ENCODE results near the gene CRYBB2.

DNA sequence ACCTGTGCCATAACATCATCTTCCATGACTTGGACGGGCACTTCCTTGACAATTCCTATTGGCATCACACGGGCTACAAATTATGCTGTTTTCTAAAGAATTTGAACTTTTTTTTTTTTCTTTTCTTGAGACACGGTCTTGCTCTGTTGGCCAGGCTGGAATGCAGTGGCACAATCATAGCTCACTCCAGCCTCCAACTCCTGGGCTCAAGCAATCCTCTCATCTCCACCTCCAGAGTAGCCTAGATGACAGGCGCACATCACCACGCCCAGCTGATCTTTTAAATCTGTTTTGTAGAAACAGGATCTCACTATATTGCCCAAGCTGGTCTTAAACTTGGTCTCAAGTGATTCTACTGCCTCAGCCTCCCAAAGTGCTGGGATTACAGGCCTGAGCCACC, 23.1 kb upstream of the CRYBB2 start:
- TF ChIP-seq, protein P1, sequence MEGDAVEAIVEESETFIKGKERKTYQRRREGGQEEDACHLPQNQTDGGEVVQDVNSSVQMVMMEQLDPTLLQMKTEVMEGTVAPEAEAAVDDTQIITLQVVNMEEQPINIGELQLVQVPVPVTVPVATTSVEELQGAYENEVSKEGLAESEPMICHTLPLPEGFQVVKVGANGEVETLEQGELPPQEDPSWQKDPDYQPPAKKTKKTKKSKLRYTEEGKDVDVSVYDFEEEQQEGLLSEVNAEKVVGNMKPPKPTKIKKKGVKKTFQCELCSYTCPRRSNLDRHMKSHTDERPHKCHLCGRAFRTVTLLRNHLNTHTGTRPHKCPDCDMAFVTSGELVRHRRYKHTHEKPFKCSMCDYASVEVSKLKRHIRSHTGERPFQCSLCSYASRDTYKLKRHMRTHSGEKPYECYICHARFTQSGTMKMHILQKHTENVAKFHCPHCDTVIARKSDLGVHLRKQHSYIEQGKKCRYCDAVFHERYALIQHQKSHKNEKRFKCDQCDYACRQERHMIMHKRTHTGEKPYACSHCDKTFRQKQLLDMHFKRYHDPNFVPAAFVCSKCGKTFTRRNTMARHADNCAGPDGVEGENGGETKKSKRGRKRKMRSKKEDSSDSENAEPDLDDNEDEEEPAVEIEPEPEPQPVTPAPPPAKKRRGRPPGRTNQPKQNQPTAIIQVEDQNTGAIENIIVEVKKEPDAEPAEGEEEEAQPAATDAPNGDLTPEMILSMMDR (IDR thresholded peaks at IDR 0.05): no peak
- no peak for TF ChIP-seq POLR2A (IDR thresholded peaks at IDR 0.05)
